PC-9 (cell line): ENCODE measurements around the gene SORCS2.

ENCODE experiments used
- CTCF ChIP-seq: fragments of 200-600 bp; sonication (generic); conservative IDR thresholded peaks from 2 replicates; pipeline ENCODE4 v1.6.1; 2017; ENCODE audit warnings: mixed run types, antibody characterized with exemption, mild to moderate bottlenecking, moderate library complexity
- EZH2 ChIP-seq: fragments of 200-600 bp; sonication (generic); IDR thresholded peaks from 2 replicates; pipeline ENCODE4 v1.8.0; 2017; ENCODE audit warnings: antibody characterized with exemption, low read depth

GRCh38 chr4:7207628-7208231, 15.4 kb downstream of the SORCS2 start:
- TF ChIP-seq CTCF: no peak
- TF ChIP-seq EZH2: no peak
